Colon (tissue), 2 donors: ENCODE data around the gene COL27A1.

Experiments used
- FAIRE-seq: peaks from 2 replicates; lab custom pipeline; 2012; peaks lifted over from hg19 to GRCh38; lab: Jason Lieb, UNC
- donor health status: control.
- donor health status: control.

COL27A1 gene

DNA sequence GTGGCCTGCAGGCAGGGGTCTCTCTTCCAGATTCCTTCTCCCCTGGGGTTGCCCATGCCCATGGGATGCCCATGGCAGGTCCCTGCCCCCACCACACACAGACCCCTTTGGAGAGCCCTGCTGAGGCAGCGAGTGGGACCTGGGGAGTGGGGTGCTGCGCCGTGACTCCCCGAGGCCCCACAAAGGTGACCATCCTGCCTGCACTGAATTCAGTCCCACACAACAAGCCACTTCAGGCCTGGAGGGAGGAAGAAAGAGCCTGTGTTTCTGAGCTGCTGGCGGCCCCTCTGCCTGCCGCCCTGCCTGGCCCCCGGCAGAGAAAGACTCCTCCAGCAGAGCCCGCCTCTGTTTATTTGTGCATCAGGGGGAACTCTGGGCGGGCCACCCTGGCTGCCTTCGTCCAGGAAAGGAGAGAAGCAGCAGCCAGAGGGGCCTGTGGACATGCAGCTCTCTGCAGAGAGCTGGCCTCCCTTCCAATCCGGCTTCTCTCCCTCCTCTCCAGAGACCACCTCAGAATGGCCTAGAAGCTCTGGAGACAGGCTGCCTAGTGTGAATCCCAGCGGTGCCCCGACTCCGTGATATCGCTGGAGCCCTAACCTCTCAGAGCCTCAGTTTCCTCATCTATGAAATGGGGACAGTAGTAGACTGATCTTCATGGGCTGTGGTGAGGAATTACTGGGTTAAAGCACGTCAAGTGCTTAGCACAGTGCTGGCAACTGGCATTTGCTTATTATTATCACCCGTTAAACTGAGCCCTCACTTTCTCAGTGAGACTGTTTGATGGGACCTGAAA, 72.9 kb downstream of the COL27A1 start:
- FAIRE-seq = no peak

GRCh38 chr9:114229295-114229694, 74.0 kb downstream of the COL27A1 start:
- no peak for FAIRE-seq

GRCh38 chr9:114230068-114230467, 74.7 kb downstream of the COL27A1 start:
- FAIRE-seq = no peak

DNA sequence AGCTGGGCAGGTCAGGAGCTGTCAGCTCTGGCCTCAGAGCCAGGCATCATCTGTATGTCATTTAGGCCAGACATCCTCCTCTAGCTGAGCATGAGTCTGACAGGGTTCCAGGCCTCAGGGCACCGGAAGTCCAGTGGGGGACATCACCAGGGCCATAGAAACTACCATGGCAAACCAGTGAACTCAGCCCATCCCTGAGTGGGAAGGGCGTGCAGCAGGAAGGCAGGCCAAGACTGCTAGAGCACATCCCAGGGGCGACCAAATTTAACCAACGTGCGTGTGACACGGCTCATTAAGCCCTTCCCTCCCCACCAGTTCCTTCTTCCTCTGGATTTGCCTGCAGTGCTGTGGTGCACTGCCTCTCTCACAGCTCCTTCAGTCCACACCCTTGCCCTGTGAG, 75.9 kb downstream of the COL27A1 start:
- FAIRE-seq = no peak

DNA sequence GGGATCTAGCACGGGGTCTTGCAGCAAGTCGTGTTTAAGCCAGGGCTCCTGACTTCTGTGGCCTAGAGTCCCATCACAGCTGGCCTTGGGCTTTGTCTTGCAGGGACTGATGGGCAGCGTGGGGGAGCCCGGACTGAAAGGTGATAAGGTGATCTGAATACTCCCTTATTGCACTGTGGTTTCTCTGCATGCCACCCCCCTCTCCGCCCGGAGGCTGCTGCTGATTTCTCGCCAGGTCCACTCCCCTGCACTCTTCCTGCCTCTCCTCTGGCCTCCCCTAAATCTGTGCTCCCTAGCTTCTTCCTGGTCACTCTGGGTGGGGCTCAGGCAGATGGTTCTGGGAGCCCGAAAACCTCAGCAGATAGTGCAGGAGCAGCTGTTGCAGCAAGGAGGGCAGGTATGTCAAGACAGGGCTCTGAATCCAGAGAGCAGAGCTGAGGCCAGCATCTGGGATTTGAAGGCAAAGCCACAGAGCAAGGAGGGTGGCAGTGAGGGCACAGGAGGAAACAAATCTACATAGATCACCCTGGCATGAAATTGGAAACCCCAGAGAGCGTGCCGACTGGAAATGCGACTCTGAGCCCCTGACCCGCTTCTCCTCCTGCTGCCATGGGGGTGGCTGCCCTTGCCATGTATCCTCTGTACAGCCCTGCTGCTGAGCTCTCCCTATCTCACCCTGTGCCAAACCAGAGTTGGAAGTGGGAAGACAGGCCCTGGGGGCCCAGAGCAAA, 76.5 kb downstream of the COL27A1 start:
- FAIRE-seq = no peak

DNA sequence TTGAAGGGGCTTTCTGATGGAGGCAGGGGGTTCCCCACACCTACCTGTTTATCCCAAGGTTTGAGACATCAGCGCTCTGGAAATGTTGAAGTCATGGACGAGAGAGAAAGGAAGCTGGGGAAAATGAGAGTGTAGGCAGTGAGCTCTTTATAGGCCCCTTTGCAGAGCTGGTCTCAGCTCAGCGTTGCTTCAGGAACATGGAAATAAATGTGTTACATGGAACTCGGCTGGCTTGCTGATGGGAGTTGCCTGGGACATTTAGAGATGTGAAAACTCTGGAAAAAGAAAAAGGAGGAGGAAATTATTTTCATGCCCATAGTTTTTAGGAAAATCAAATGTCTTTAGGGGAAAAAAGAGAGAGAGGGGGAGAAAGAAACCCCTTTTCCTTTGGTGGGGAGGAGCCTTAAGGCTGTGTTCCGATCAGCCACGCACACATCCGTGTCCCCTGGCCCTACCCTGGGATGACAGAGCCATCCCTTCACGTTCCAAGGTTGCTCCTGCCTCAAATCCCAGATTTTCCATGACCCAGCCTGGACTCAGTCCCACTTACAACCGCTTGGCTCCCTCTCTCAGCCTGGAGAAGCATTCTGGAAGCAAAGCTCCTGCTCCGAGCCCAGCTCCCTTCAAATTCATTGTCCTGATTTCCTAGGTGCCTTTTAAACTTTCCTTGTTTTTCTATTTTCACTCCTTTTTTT, 78.3 kb downstream of the COL27A1 start:
- FAIRE-seq = no peak

GRCh38 chr9:114235033-114235661, 79.8 kb downstream of the COL27A1 start:
- no peak for FAIRE-seq

GRCh38 chr9:114236391-114237138, 81.2 kb downstream of the COL27A1 start:
- FAIRE-seq = no peak

DNA sequence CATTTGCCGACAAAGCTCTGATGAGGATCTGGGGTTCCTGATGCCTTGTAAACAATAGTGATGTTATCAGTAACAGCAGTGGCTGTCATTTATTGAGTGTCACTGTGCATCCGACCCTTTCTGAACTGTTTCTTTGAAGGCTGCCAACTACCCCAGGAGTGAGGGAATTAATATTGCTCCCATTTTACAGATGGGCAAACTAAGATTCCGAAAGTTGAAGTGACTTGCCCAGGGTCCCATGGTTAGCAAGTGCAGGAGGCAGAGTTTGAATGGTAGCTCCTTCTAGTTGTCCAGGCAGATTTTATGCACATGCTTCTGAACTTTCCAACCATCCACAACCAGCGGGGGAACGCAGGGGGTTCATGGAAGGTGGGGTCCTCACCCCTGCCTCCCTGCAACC, 81.9 kb downstream of the COL27A1 start:
- no peak for FAIRE-seq

DNA sequence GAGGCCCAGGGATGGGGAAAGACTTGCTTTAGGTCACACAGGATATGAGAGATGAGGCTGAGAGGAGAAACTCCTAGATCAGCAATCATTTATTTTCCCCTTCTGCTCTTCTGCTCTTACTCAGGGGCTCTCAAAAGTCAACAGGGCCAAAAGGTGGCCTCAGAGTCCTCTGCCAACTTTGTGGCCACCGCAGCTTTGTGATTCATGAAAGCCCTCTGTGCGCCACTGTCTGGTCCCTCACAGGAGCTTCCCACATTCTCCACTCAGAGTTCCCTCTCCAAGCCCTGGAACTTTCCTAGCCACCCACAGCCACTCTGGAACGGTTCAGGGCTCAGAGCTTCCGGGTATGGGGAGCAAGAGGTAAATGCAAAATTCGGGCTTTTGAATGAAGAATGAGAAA, 82.4 kb downstream of the COL27A1 start:
- FAIRE-seq = no peak

GRCh38 chr9:114238472-114238871, 83.1 kb downstream of the COL27A1 start:
- no peak for FAIRE-seq

GRCh38 chr9:114238891-114239875, 83.8 kb downstream of the COL27A1 start:
- no peak for FAIRE-seq

DNA sequence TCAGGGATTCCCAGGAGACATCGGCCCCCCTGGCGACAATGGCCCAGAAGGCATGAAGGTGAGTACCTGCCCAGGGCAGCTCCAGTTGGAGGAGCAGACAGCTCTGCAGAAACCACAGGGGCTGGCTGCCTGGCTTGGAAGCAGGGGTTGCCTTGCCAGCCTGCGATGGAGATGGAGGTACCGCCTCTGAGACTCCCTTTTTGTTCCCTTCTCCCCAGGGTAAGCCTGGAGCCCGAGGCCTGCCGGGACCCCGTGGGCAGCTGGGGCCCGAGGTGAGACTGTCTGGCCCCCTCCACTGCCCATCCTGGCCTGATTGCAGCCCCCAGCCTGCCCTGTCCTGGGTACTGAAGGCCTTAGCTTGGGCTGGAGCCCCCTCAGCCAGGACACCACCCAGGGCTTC, 84.9 kb downstream of the COL27A1 start:
- no peak for FAIRE-seq

GRCh38 chr9:114240647-114241558, 85.6 kb downstream of the COL27A1 start:
- no peak for FAIRE-seq

GRCh38 chr9:114242837-114243236, 87.5 kb downstream of the COL27A1 start:
- FAIRE-seq = no peak

DNA sequence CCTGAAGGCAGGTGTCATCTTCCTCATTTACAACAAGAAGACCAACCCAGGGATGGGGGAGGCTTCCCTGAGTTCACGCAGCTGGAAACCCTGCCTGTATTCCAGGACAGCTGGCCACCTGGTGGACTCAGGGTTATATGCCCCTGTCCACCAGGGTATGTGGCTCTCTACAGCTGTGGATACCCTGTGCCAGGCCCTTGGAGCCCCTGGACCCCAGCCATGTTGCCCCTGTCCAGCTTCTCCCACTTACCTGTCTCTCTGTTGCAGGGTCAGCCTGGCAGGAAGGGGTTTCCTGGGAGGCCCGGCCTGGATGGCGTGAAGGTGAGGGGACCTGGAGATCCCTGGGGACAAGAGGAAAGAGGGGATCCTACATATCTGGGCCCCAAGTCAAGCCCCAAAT, 87.9 kb downstream of the COL27A1 start:
- FAIRE-seq = no peak

GRCh38 chr9:114244570-114244969, 89.2 kb downstream of the COL27A1 start:
- no peak for FAIRE-seq

DNA sequence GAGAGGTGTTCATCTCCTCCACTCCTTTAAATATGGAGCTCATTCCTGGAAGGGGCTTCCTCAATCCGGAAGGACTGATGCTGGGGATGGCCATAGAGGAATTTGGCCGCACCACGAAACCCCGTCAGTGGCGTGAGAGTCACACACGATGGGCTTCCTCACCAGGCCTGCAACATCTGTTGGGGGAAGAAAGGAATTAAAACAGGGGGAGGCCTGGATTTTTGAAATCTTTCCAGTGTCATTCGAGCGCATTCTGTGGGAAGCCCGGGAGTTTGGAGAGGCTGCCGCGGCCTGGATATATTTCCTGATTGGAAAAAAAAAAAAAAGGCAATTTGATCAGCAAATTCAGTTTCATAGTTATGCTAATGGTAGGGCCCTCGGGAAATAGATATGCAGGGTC, 91.2 kb downstream of the COL27A1 start:
- FAIRE-seq = no peak

DNA sequence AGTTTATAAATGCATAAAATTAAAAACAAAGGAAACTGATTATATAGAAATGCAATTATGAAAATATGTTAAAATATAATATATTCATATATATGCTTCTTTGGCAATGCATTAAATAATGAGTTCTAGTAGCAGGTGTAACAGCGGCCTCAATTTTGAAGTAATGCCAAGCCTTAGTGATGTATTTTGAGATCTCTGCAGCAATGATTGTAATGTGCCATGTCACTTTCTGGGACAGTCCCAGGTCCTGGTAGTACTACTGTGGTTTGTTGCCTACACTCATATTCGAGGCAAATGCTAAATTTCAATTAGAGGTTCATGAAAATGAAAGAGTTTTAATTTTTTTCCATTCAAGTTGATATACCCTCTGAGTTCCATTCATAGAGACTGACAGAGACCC, 91.7 kb downstream of the COL27A1 start:
- no peak for FAIRE-seq

DNA sequence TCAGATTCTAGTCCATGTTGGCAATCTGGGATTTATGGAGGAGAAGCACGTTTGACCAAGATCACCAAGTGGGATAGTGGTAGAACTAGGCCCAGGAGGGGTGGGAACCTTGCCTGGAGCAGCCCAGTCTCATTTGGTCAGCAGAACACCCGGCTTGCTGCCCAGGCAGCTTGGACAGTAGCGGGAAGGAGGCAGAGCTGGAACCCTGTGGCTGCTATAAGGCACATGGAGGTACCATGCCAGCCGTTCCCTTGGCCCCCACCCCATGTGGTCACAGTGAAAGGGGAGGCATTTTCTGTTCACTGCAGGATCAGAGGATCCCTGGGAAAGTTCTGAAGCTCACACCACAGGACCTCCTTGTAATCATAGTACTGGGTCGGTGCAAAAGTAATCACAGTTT, 92.2 kb downstream of the COL27A1 start:
- FAIRE-seq = no peak
